GM12878 (cell line): Measurements from ENCODE around the gene THRB. TPM values are rescaled to one million over a fixed set of nuclear protein-coding genes. Genes with fewer than 3 reads are reported as not detected.

Experiments
- ATAC-seq: fragments of 200-7000 bp; cut with Tn5 transposase; 3 replicates; pipeline ENCODE4 v1.9.1; 2020; ENCODE audit warnings: mild to moderate bottlenecking, moderate library complexity
- BruUV-seq: library from RNA; stranded (reverse); fragments of 400-500 nt; replicated peaks from 2 replicates; lab custom pipeline; 2021; lab: Mats Ljungman, UMichigan
- CTCF ChIA-PET: fragments of 300-600 bp; sonication (Branson Sonifier 250); formaldehyde crosslinking; extraction: SDS; loops from one replicate; lab custom pipeline; 2021; ENCODE audit warnings: inconsistent platforms; lab: Yijun Ruan, JAX
- POLR2A ChIA-PET: fragments of 350-600 bp; formaldehyde crosslinking; extraction: SDS; loops from one replicate; lab custom pipeline; 2021; ENCODE audit warnings: inconsistent platforms; lab: Charles Lee
- RAD21 ChIA-PET: fragments of 300-600 bp; sonication (Branson Sonifier 250); formaldehyde crosslinking; loops from one replicate; lab custom pipeline; 2023; ENCODE audit warnings: antibody characterized with exemption; ENCODE audit not compliant: unreplicated experiment; lab: Charles Lee
- SMC1A ChIA-PET: fragments of 300-600 bp; sonication (Branson Sonifier 250); formaldehyde crosslinking; loops from one replicate; lab custom pipeline; 2023; ENCODE audit not compliant: unreplicated experiment, uncharacterized antibody; lab: Charles Lee
- DNase-seq: peaks from one replicate; pipeline ENCODE4 v3.0.0-alpha.2; 2011; ENCODE audit warnings: low read depth, low spot score
- FAIRE-seq: peaks from 3 replicates; lab custom pipeline; 2011; peaks lifted over from hg19 to GRCh38; lab: Jason Lieb, UNC
- H2AFZ ChIP-seq: 2 replicates; pipeline ENCODE4 v1.6.0; 2011; ENCODE audit warnings: low read depth, low read length, control low read depth; ENCODE audit not compliant: control insufficient read depth
- H3K27ac ChIP-seq: 2 replicates; pipeline ENCODE4 v1.5.1; 2011; ENCODE audit warnings: control low read depth; ENCODE audit not compliant: control insufficient read depth, insufficient read depth
- H3K27me3 ChIP-seq, 2 experiments: replicated peaks in 1 of 2; 2 replicates each; pipeline versions ENCODE4 v1.6.0 to v1.6.1; 2011; ENCODE audit warnings: low read length in 1 of 2; ENCODE audit not compliant: control insufficient read depth in 2 of 2, insufficient read depth in 2 of 2
- H3K36me3 ChIP-seq, 2 experiments: 2 replicates each; pipeline ENCODE4 v1.5.1; 2011; ENCODE audit warnings: low read length in 1 of 2; ENCODE audit not compliant: control insufficient read depth in 2 of 2, insufficient read depth in 2 of 2
- H3K4me1 ChIP-seq: 2 replicates; pipeline ENCODE4 v1.6.1; 2011; ENCODE audit warnings: mild to moderate bottlenecking, low read length, moderate library complexity, mixed read lengths; ENCODE audit not compliant: control insufficient read depth, insufficient read depth
- H3K4me2 ChIP-seq: 2 replicates; pipeline ENCODE4 v1.6.0; 2011; ENCODE audit warnings: control low read depth; ENCODE audit not compliant: control insufficient read depth, insufficient read depth
- H3K4me3 ChIP-seq: fragments of 200-600 bp; sonication (generic); 2 replicates; pipeline ENCODE4 v1.5.1; 2016
- H3K79me2 ChIP-seq: 2 replicates; pipeline ENCODE4 v1.6.0; 2011; ENCODE audit warnings: low read length; ENCODE audit not compliant: control insufficient read depth, insufficient read depth
- H3K9ac ChIP-seq: 2 replicates; pipeline ENCODE4 v1.8.0; 2011; ENCODE audit warnings: low read length, control low read depth, mixed read lengths; ENCODE audit not compliant: control insufficient read depth, insufficient read depth
- H3K9me3 ChIP-seq: replicated peaks from 3 replicates; pipeline ENCODE4 v1.5.1; 2011; ENCODE audit warnings: mild to moderate bottlenecking, low read length; ENCODE audit not compliant: control insufficient read depth, insufficient read depth
- H4K20me1 ChIP-seq: 2 replicates; pipeline ENCODE4 v1.6.0; 2011; ENCODE audit not compliant: control insufficient read depth, insufficient read depth
- BHLHE40 ChIP-seq, 2 experiments: fragments of 450-650 bp in 1 of 2; IDR thresholded peaks; 2 replicates each; pipeline ENCODE4 v1.6.1; 2011 to 2017; ENCODE audit warnings: low read depth in 2 of 2, borderline replicate concordance in 1 of 2, improper control_type of control experiment in 1 of 2, low read length in 1 of 2, mild to moderate bottlenecking in 1 of 2
- KDM1A ChIP-seq: fragments of 200-600 bp; sonication (generic); IDR thresholded peaks from 2 replicates; pipeline ENCODE4 v1.6.1; 2016; ENCODE audit warnings: borderline replicate concordance
- LARP7 ChIP-seq: fragments of 450-650 bp; IDR thresholded peaks from 2 replicates; pipeline ENCODE4 v1.6.1; 2017; ENCODE audit warnings: mild to moderate bottlenecking
- MTA3 ChIP-seq: IDR thresholded peaks from 2 replicates; pipeline ENCODE4 v1.6.1; 2012; ENCODE audit warnings: low read length, inconsistent platforms, borderline replicate concordance
- MYC ChIP-seq: IDR thresholded peaks from 2 replicates; pipeline ENCODE4 v1.6.1; 2011; ENCODE audit warnings: mild to moderate bottlenecking, low read length, moderate library complexity, inconsistent platforms; ENCODE audit not compliant: insufficient read depth, insufficient replicate concordance, insufficient read length, severe bottlenecking
- REST ChIP-seq: IDR thresholded peaks from 2 replicates; pipeline ENCODE4 v1.6.1; 2012; ENCODE audit warnings: mild to moderate bottlenecking, low read depth, low read length
- SIX5 ChIP-seq: IDR thresholded peaks from 2 replicates; pipeline ENCODE4 v1.6.1; 2011; ENCODE audit warnings: mild to moderate bottlenecking, low read depth, low read length, moderate library complexity; ENCODE audit not compliant: severe bottlenecking
- SKIL ChIP-seq: fragments of 450-650 bp; IDR thresholded peaks from 2 replicates; pipeline ENCODE4 v1.6.1; 2017; ENCODE audit warnings: mild to moderate bottlenecking, low read depth, inconsistent platforms; ENCODE audit not compliant: poor library complexity, severe bottlenecking
- SPI1 ChIP-seq: IDR thresholded peaks from 2 replicates; pipeline ENCODE4 v1.6.1; 2011; ENCODE audit warnings: low read depth, mild to moderate bottlenecking, low read length, moderate library complexity, borderline replicate concordance; ENCODE audit not compliant: insufficient read depth
- STAT3 ChIP-seq: IDR thresholded peaks from 2 replicates; pipeline ENCODE4 v1.6.1; 2011; ENCODE audit warnings: low read depth, low read length, improper control_type of control experiment
- ZBTB33 ChIP-seq: fragments of 450-650 bp; IDR thresholded peaks from 2 replicates; pipeline ENCODE4 v1.6.1; 2017; ENCODE audit warnings: mild to moderate bottlenecking
- ZBTB4 ChIP-seq: fragments of 450-650 bp; formaldehyde crosslinking; IDR thresholded peaks from 2 replicates; pipeline ENCODE4 v1.4.0; 2022; ENCODE audit warnings: mild to moderate bottlenecking, moderate library complexity
- in situ Hi-C: fragments of 300-500 bp; cut with MboI; formaldehyde crosslinking; loops from 9 replicates; pipeline ENCODE4 v1.14.3; 2018; ENCODE audit warnings: mixed read lengths
- intact Hi-C: fragments of 100-400 bp; cut with micrococcal nuclease; formaldehyde crosslinking; loops from one replicate; pipeline ENCODE4 v1.14.2; 2022; ENCODE audit not compliant: unreplicated experiment
- polyA plus RNA-seq, 11 experiments: library from polyadenylated mRNA; depleted of rRNA in 4 of 11; unstranded in 6 of 11; stranded (reverse) in 5 of 11; fragments of >200 nt; fragmentation: Nextera tagmentation in 4 of 11; fragmentation: Illumina TruSeq in 1 of 11; extraction: Ambion mirVana in 4 of 11; extraction: Trizol in 1 of 11; gene quantifications; 1 replicate in 1 of 11; 2 replicates in 10 of 11; pipeline versions ENCODE4 v1.2.1 to v1.2.3, GENCODE V29; 2011 to 2016; ENCODE audit warnings: inconsistent platforms in 2 of 11, missing spikeins in 2 of 11, low read depth in 1 of 11
- total RNA-seq, 4 experiments: library from RNA; depleted of rRNA in 3 of 4; stranded (reverse); fragments of >200 nt in 3 of 4; fragmentation: Illumina TruSeq in 1 of 4; extraction: Trizol in 1 of 4; gene quantifications; 2 replicates each; pipeline versions ENCODE4 v1.2.1 to v1.2.3, GENCODE V29; 2013 to 2021

Gene THRB
- total and polyA plus RNA-seq, 10 of the 15 experiments (the other 5 are each of a cell fraction or from before 2014, with no cell fraction given) = 0.05 TPM; not detected in 9

GRCh38 chr3:24342275-24342674 lies 152.4 kb downstream of the THRB start (continued):
- TF ChIP-seq REST (no peak), SPI1 (no peak), MTA3 (no peak), LARP7 (no peak), SKIL (no peak), BHLHE40 (IDR thresholded peaks at IDR 0.05; ENCODE audit: borderline replicate concordance in 1 of 2, low read depth in 2 of 2, low read length in 1 of 2) (no peak)

GRCh38 chr3:24341668-24342067 lies 153.0 kb downstream of the THRB start:
- SMC1A ChIA-PET = no interaction called here
- no peak overlapping the region for H3K4me2 ChIP-seq
- H3K27ac ChIP-seq = no peak overlapping the region
- no peaks in the 10 kb centered on the region for H3K79me2 ChIP-seq
- no peaks in the 10 kb centered on the region; a peak in 2 of 4 replicates for H3K27me3 ChIP-seq
- no peak overlapping the region for H2AFZ ChIP-seq
- DNase-seq (no peak), ATAC-seq (no peak), FAIRE-seq (no peak)
- no peak overlapping the region for H3K9ac ChIP-seq
- no TSS peak for BruUV-seq
- CTCF ChIA-PET = no interaction called here
- H4K20me1 ChIP-seq = no peaks in the 10 kb centered on the region
- no peak overlapping the region for H3K4me3 ChIP-seq
- in situ Hi-C loops (no loop called here), intact Hi-C loops (no loop called here)
- POLR2A ChIA-PET = no interaction called here
- RAD21 ChIA-PET = no interaction called here
- no peaks in the 10 kb centered on the region for H3K4me1 ChIP-seq
- no peaks in the 10 kb centered on the region for H3K9me3 ChIP-seq
- no peaks in the 10 kb centered on the region for H3K36me3 ChIP-seq
- TF ChIP-seq KDM1A = no peak
- no peak for TF ChIP-seq STAT3
- TF ChIP-seq SIX5 = no peak
- TF ChIP-seq ZBTB4 (CRISPR knock-in tag) = no peak
- TF ChIP-seq ZBTB33 = no peak
- TF ChIP-seq MYC = no peak
